ENCODE results near the gene PPT1.

The PPT1 gene

DNA sequence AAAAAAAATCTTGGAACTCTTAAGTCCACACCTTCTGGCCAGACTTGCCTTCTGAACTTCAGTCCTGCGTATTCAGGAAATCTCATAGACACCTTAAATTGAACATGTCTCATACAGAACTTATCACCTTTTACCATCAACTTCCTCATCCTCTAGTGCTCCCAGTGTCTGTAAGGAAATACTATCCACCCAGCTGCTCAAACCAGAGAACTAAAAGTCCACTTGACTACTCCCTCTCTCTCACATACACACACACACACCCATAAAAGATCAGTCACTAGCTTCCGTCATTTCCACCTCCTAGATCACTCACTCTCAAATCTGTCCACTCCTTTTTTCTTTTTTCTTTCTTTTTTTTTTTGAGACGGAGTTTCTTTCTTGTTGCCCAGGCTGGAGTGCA lies 67.4 kb downstream of the PPT1 start:
- no peak for DNase-seq (ENCODE audit: low spot score)

DNA sequence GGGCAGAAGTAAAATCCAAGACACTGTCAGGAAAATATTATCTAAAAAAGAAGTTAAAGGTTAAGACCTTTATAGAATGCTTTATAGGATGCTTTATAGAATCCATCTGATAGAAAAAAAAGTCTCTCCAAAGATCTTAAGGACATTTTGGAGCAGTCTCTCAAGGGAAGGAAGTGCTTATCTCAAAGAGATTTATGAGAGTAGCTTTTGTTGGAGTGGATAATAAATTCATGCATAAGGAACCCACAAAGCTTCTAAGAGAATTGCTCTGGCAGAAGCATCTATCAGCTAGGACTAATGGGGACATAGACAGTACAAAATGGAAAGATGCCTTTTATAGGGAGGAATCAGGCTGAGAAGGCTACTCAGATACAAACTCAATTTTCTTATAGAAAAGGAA lies 69.4 kb downstream of the PPT1 start:
- DNase-seq (ENCODE audit: low spot score), result no peak

DNA sequence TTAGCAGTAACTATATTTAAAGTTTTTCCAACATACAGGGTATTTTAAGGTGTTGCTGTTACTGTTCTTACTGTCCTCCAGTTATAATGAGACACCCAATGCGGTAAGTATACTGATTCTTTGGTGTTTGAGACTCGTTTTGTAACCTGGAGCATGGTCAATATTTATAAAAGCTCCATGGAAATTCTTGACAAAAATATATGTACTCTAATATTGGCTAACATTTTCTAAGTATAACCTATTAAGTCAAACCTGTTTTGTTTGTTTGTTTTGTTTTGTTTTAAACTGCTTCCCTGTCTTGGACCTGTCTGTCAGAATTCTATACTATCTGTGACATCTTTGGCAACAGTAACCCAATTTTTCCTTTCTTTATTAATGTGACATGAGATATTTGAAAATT lies 72.4 kb downstream of the PPT1 start:
- DNase-seq (ENCODE audit: low spot score), result no peak

DNA sequence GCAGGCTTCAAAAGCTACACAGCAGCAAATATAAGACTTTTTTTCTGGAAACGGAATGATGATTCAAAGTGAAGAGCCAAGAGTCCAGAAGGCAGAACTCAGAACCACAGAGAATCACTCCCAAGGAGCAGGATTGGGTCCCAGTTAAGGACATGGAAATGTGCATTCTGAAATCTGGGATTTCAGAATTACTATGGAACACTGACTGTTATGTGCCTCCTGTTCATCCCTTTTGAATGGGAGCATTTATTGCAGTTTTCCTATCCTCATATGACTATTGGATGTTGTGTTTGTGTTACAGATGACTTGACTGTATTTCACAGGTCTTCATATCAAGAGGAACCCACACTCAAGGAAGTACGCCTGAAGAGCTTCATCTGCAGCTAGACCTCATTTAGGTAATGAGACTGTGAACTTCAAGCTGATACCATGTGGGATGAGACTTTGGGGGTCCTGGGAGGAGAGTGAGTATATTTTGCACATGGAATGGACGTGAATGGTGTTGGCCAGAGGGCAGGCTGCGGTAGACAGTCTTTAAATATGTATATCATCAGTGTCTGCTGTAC lies 73.6 kb downstream of the PPT1 start:
- DNase-seq (ENCODE audit: low spot score), result no peak
